ENCODE data around the gene AGTPBP1.

The AGTPBP1 gene

DNA sequence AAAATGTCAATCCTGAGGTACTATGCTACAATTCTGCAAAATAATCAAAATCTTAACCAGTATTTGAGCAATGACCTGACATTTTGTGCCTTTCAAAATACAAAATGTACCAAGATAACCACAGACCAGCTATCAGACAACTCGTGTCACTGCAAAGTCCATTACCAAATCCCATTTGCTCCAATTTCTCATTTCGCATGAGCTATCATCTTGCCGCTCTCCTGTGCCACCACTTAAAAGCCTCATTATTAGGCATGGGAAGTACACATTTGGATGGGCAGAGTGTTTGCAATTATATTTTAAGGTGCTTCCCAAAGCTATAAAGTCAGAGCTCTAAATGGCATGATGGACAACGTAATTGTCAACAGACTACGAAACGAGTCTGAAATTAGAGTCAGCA lies 205.2 kb downstream of the AGTPBP1 start:
- no peak for DNase-seq (ENCODE audit: low read depth)

GRCh38 chr9:85536076-85536475 lies 205.7 kb downstream of the AGTPBP1 start:
- DNase-seq (ENCODE audit: low read depth) = no peak

- no peak for DNase-seq (ENCODE audit: low read depth)
Observed at GRCh38 chr9:85534340-85534739, 207.4 kb downstream of the AGTPBP1 start.

GRCh38 chr9:85533538-85533937 lies 208.2 kb downstream of the AGTPBP1 start:
- no peak for DNase-seq (ENCODE audit: low read depth)

DNA sequence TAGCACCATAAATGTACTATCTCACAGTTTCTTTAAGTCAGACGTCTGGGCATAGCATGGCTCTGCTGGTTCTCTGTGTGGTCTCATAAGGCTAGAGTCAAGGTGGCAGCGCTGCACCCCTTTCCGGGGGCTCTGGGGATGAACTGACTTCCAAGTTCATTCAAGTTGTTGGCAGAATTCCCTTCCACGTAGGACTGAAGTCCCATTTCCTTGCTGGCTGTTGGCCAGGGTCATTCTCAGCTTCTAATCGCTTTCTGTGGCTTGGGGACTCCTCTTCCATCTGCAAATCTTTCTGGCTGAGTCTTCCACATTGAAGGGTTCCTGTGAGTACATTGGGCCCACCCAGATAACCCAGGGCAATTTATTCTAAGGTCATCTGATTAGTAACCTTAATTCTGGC lies 211.0 kb downstream of the AGTPBP1 start:
- no peak for DNase-seq (ENCODE audit: low read depth)

- DNase-seq (ENCODE audit: low read depth) = no peak
Observed at GRCh38 chr9:85528607-85529006, 213.1 kb downstream of the AGTPBP1 start.

DNA sequence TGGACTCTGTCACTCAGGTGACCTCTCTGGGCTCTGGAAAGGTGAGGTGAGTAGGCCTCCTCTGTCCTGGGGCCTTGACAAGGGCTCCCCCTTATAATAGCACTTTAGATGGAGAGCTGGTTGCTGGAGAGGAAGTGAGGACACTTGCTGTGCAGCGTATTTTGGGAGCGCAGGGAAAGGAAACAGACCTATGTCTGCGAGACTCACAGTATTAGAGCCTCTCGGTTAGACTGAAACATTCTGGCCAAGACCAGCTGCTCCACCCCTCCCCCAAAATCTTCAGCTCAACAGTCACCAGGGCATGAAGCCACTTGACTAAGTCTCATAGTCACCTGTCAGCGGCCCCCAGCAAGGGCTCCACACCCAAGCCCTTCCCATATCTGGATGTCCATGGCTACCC lies 213.6 kb downstream of the AGTPBP1 start:
- no peak for DNase-seq (ENCODE audit: low read depth)

DNA sequence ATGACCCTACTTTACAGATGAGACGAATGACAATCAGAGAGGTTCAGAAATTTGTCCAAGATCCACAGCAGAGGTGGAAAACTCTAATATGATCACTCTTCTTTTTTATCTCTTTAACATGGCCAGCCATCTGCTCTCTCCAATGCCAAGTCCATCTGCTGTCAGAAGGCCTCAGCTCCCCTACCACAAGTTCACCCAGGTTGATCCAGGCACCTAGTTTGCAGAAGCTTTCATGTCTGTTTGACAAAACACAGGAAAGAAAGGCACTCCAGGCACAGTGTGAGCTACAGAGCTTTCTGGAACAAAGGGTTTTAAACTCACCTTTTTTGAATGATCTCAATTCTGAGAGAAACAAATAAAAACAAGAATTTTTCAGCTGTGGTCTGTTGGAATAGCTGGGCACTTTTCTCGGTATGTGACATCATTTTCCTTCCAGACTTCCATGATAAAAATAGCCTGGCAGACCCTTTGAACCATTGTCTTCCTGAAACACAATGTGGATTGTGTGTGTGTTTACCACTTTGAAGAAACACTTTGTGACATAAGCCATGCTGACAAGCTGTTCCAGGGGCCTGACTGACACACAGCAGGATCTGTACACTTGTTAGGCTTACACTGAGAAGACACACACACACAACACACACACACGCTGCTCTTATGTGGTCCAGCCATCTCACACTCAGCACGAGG lies 214.3 kb downstream of the AGTPBP1 start:
- no peak for DNase-seq (ENCODE audit: low read depth)

GRCh38 chr9:85524531-85524930 lies 217.2 kb downstream of the AGTPBP1 start:
- DNase-seq (ENCODE audit: low read depth) = no peak

GRCh38 chr9:85523202-85523601 lies 218.6 kb downstream of the AGTPBP1 start:
- DNase-seq (ENCODE audit: low read depth) = no peak

DNA sequence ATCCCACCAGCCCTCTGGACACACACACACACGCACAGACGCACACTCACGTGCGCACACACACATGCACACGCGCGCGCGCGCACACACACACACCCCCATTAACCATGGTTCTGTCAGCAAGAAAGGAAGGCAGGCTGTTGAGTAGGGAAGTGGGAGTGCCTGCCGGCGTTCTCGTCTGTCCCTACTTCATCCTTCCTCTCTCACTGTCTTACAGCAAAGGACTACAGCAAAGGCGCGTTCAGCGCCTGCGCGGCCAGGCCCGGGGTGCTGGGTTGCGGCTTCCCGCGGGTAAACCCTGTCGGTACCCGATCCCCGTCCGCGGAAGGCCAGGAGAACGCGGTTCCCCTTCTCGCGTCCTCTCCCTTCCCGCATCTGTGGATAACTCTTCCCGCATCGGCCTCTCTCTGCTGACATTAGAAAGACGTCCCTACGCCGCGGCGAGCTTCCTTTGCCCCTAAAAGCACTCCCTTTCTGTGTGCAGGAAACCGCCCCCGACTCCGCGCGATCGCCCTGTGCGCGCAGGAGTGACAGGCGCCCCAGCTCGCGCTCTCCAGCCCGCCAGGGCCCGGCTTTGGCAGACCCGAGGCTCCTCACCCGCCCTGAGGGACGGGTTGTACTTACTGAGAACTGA lies 219.2 kb downstream of the AGTPBP1 start:
- no peak for DNase-seq (ENCODE audit: low read depth)

- DNase-seq (ENCODE audit: low read depth) = no peak
Observed at GRCh38 chr9:85521371-85522197, 220.2 kb downstream of the AGTPBP1 start.

DNA sequence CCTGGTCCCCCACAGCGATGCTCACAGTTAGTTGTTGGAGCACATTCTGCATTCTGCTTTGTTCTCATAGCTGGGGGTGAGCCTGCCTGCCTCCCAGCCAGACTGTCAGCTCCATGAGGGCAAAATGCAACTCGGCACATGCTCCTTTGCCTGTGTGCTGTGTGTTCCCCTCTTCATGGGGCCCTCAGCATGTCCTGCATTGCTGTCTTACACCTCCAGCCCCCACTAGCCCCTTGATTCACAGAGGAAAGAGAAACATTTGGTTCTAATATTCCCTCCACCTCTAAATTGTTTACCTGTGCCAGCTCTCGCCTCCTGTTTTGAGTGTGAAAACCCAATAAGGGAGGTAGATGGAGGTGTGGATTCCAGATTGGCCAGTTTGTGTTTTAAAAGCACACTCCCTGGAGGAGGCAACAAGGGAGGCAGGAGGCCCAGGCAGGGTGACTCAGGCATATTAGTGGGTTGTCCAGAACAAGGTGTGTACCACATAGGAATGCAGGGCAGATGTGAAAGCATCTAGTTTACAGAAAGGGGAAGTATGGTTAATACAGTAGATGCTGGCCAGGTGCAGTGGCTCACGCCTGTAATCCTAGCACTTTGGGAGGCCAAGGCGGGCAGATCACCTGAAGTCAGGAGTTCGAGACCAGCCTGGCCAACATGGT lies 224.6 kb downstream of the AGTPBP1 start:
- DNase-seq (ENCODE audit: low read depth) = no peak

- DNase-seq (ENCODE audit: low read depth) = no peak
Observed at GRCh38 chr9:85516455-85516854, 225.3 kb downstream of the AGTPBP1 start.

DNA sequence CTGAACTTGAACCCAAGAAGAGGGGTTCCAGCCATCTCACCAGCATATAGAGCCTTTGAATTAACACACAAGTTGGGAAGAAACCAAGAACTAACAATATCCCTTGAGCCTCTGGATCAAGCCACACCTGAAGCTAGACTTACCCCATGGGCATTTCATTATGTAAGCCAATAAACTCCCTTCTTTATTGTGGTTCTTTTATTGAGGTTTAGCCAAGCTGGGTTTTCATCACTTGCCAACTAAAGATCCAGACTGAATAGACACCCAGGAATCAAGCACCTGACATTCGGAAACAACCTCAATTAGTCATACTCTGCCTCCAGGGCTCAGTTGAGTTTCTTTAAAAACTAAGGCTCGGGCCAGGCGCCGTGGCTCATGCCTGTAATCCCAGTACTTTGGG lies 226.7 kb downstream of the AGTPBP1 start:
- DNase-seq (ENCODE audit: low read depth) = no peak

DNA sequence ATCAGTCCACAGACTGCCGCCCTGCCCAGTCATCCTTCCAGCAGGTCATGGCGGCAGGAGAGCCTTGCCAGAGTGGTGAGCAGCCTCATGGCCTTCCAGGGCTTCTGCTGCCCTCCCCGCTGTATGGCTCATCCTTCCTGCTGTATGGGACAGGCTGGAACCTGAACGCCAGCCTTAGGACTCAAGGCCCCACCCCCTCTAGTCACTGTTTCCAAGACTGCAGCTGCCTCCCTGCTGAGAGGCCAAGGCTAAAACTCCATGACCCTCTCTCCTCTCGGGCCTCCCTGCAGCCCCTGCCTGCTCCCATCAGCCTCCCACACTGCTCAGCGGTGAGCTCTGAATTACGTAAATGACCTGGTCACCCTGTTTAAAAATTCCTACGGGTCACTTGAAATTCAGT lies 227.5 kb downstream of the AGTPBP1 start:
- no peak for DNase-seq (ENCODE audit: low read depth)

DNA sequence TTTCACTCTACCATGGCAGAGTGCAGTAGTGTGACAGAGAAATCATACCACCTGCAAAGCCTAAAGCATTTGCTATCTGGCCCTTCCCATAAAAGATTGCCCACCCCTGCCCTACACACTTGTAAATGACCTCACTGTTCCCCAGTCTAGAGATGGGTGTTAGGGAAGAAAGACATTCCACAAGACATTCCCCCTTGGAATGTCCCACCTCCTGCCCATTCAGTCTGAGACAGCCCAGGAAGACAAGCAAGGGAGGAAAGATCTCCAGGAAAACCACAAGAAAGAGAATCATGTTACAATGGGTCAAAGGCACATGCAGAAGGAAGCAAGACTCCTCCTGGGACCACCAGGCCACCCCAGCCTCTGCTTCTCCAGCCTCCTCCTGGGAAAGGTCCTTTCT lies 230.0 kb downstream of the AGTPBP1 start:
- DNase-seq (ENCODE audit: low read depth) = no peak

DNA sequence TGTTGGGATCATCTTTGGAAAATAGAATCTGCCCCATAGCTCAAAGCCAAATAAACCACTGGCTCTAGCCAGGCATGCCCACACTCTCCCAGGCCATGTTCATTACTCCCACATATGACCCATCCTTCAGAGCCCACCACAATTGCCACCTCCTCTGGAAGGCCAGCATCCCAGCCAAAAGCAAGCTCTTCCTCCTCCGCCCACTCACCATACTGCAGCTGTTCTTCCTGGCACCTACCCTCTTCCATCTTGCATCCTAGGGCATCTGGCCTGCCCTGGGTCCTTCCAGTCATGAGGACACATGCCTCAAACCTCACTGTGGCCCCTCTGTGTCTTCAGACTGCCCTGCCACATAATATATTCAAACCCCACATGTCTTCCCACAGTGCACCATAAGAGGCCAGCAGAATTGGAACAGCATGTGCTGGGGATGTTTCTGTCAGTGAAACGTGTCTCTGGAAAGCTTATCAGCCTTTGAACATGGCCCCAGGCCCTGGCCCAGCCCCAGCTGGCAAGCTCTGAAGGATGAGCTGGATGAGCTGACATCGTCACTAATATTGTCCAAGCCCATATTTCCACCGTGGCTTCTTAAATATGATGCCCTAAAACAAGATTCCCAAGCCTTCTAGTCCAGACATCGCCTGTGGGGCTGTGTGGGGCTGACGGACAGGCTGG lies 230.8 kb downstream of the AGTPBP1 start:
- no peak for DNase-seq (ENCODE audit: low read depth)

- no peak for DNase-seq (ENCODE audit: low read depth)
Observed at GRCh38 chr9:85508616-85509015, 233.1 kb downstream of the AGTPBP1 start.

DNA sequence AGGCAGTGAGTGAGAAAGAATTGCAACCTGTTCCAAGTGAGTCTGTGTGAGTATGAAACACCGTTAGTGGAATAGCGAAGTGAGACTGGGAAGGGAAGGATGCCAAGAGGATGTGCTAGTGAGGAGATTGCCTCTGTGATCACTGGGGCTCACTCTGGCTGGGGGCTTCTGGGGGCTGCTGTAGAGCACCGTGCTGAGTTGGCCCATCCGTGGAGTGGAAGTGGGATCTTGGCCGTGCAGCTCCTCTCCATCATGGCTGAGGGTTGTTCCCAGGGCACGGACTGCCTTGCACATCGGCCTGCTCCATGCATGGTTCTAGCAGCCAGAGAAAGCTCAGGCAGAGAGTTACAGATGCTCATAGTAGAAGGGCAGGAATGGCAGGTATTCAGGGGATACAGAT lies 236.1 kb downstream of the AGTPBP1 start:
- no peak for DNase-seq (ENCODE audit: low read depth)

DNA sequence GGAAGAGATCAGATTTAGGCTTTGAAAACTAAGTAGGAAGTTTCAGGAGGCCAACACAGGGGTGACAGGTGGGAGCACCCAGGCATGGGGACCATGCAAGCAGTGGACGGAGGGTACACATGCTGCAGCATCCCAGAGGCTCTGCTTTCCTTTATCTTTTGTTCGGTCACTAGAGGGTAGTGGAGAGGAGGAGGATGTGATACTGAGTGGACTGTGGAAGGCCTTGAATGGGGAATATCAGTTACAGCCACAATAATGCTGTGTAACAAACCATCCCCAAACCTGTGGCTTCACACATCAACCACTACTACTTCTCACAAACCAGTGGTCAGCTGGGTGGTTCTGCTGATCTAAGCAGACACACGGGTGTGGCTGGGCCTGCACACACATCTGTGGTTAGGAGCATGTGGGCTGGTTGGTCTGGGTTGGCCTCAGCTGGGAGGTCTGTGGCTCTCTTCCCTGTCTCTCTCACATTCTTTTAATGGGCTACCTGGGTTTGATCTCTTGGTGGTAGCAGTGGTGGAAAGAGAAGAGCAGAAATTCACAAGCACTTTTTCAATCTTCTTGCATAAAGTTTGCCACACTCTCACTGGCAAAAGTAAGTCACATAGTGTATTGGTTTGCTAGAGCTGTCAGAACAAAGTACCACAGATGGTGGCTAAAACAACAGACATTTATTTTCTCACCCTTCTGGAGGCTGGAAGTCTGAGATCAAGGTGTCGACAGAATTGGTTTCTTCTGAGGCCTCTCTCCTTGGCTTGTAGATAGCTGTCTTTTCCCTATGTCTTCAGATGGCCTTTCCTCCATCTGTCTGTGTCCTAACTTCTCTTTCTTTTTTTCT lies 238.7 kb downstream of the AGTPBP1 start:
- peak; percentile 3 for DNase-seq (ENCODE audit: low read depth)

Data from CMK (cell line).